ENCODE data around the gene OXCT1. TPM values are rescaled to one million over a fixed set of nuclear protein-coding genes. Genes with fewer than 3 reads are reported as not detected.

OXCT1 gene
- total and polyA plus RNA-seq, 2 of the 4 experiments (the other 2 are of a cell fraction) = 14.2 to 16.3 TPM

GRCh38 chr5:41878643-41879478 is 8.6 kb upstream of the OXCT1 start (continued):
- no peak for TF ChIP-seq MXI1 (IDR thresholded peaks at IDR 0.05; ENCODE audit: borderline replicate concordance, low read depth, low read length)

GRCh38 chr5:41878173-41878572 is 7.9 kb upstream of the OXCT1 start:
- Histone ChIP-seq H4K8ac (ENCODE audit: low read depth in 2 of 2, low read length in 2 of 2) (no peak overlapping the region), H3K9me3 (ENCODE audit: control insufficient read depth, insufficient read depth, low read length) (no peaks in the 10 kb centered on the region), H3K79me1 (ENCODE audit: low read depth in 1 of 2, low read length in 2 of 2) (no peaks in the 10 kb centered on the region), H3K27me3 (ENCODE audit: control insufficient read depth, insufficient read depth, low read length) (peaks cover 2% of the 10 kb centered on the region), H3K9ac (ENCODE audit: low read depth, low read length) (no peak overlapping the region), H2AFZ (replicated peaks; ENCODE audit: low read length, poor library complexity) (no peak overlapping the region), H2AK5ac (ENCODE audit: low read depth, low read length) (no peak overlapping the region), H2BK5ac (ENCODE audit: low read depth, low read length, poor library complexity, severe bottlenecking) (no peak overlapping the region), H3K4ac (ENCODE audit: low read depth, low read length) (no peak overlapping the region), H4K91ac (ENCODE audit: insufficient read depth, low read depth, low read length) (no peak overlapping the region), H3K36me3 (ENCODE audit: control insufficient read depth, insufficient read depth, low read length) (no peaks in the 10 kb centered on the region), H3K27ac (ENCODE audit: insufficient read depth, low read length) (no peak overlapping the region), H3K4me2 (ENCODE audit: low read depth, low read length) (no peak overlapping the region), H2BK120ac (ENCODE audit: low read depth, low read length) (no peak overlapping the region), H3K9me1 (ENCODE audit: insufficient read depth, low read length) (no peaks in the 10 kb centered on the region), H3K14ac (replicated peaks; ENCODE audit: low read depth, low read length) (no peak overlapping the region), H2AK9ac (replicated peaks; ENCODE audit: low read depth, low read length, poor library complexity) (no peak overlapping the region), H3K23ac (ENCODE audit: low read depth, low read length) (no peak overlapping the region), H3K18ac (ENCODE audit: low read depth, low read length) (no peak overlapping the region), H2BK20ac (ENCODE audit: low read depth, low read length) (no peak overlapping the region), H2BK15ac (ENCODE audit: low read depth, low read length) (no peak overlapping the region), H3K4me1 (ENCODE audit: control insufficient read depth, insufficient read depth, low read length) (no peaks in the 10 kb centered on the region), H4K5ac (ENCODE audit: low read depth, low read length) (no peak overlapping the region), H3K56ac (ENCODE audit: extremely low read depth, insufficient read depth, low read length) (no peak overlapping the region), H4K20me1 (ENCODE audit: insufficient read depth, low read length) (no peaks in the 10 kb centered on the region), H3K4me3 (ENCODE audit: insufficient read depth, low read depth, low read length) (no peak overlapping the region)
- dilution Hi-C loops (cut with HindIII; ENCODE audit: low sequenced_read_pairs, unreplicated experiment) = no loop called here
- in situ Hi-C loops (cut with MboI; ENCODE audit: low sequenced_read_pairs) = no loop called here
- ChIA-PET POLR2A (ENCODE audit: unreplicated experiment) (no interaction called here), CTCF (interaction anchor here (0.6 kb wide), 1 partner anchor 26 kb away, joined by 3 read pairs; the partner anchor contains the start of gene RIMOC1)
- ATAC-seq (ENCODE audit: low read depth) (no peak), DNase-seq (no peak)
- no peak for TF ChIP-seq SMC3 (IDR thresholded peaks at IDR 0.05; ENCODE audit: low read depth, low read length)
- TF ChIP-seq MAFK (IDR thresholded peaks at IDR 0.05; ENCODE audit: low read depth, low read length) = no peak
- no peak for TF ChIP-seq CTCF (conservative IDR thresholded peaks at IDR 0.05; ENCODE audit: low read depth, low read length)
- TF ChIP-seq MAZ (IDR thresholded peaks at IDR 0.05; ENCODE audit: borderline replicate concordance, low read depth, low read length) = no peak
- no peak for TF ChIP-seq FOS (IDR thresholded peaks at IDR 0.05; ENCODE audit: low read depth, low read length)
- TF ChIP-seq MXI1 (IDR thresholded peaks at IDR 0.05; ENCODE audit: borderline replicate concordance, low read depth, low read length) = no peak
- no peak for TF ChIP-seq ELK1 (IDR thresholded peaks at IDR 0.05; ENCODE audit: borderline replicate concordance, low read depth, low read length)
- TF ChIP-seq USF2 (IDR thresholded peaks at IDR 0.05; ENCODE audit: low read depth, low read length) = no peak
- no peak for TF ChIP-seq CEBPB (IDR thresholded peaks at IDR 0.05; ENCODE audit: low read depth, low read length)
- no peak for TF ChIP-seq CHD1 (IDR thresholded peaks at IDR 0.05; ENCODE audit: low read depth, low read length)
- no peak for TF ChIP-seq RAD21 (IDR thresholded peaks at IDR 0.05; ENCODE audit: low read length)
- intact Hi-C loops (cut with micrococcal nuclease) = no loop called here
- no TSS peak for BruUV-seq (replicated peaks)
- WGBS, 2 experiments (ENCODE audit: extremely low coverage in 2 of 2, insufficient read length in 1 of 2) = no CpG with 5 or more reads among the region's 2 CpGs
